Tibial nerve (tissue), 4 donors: ENCODE results near the gene CXCL17.

Experiments used
- CTCF ChIP-seq, 5 experiments: fragments of 200-600 bp in 3 of 5; fragments of 450-650 bp in 2 of 5; sonication (generic) in 3 of 5; IDR thresholded peaks; one replicate each; pipeline ENCODE4 v1.5.1; 2016 to 2019; ENCODE audit warnings: antibody characterized with exemption in 5 of 5, mild to moderate bottlenecking in 3 of 5, moderate library complexity in 2 of 5
- EP300 ChIP-seq, 2 donors: sonication (generic); formaldehyde crosslinking; IDR thresholded peaks; one replicate each; pipeline ENCODE4 v1.6.1; 2017; ENCODE audit warnings: antibody characterized with exemption in 2 of 2, mild to moderate bottlenecking in 1 of 2
- POLR2A ChIP-seq, 2 donors: fragments of 450-650 bp; IDR thresholded peaks; one replicate each; pipeline ENCODE4 v1.6.1; 2017; ENCODE audit warnings: antibody characterized with exemption in 2 of 2, mild to moderate bottlenecking in 2 of 2, moderate library complexity in 2 of 2

DNA sequence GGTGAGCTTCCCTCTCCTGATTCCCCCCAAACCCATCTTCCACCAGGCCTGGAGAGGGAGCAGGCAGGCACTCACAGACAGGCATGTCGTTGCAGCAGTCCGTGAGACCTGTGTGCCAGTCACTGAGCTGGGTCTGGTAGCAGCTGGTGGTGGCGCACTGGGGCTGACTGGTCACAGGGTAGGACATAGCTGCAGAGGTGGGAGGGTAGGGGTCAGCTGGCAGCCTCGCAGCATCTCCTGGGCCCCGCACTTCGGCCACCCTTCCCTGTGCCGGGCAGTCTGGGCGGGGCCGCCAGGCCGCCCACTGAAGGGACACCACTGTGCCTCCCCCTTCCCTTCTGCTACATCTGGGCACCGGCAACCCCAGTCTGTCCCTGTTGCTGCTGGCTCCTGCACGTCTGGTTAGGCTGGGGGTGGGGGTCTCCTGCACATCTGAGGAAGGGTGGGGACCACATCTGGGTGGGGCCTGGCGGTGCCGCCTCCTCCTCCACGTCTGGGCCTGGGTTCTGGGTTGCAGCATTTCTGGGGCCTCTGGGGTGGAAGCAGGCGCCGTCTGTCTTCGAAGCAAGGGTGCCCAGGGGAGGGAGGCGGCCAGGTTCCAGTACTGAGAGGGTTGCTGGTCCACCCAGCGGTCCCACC, 53.8 kb downstream of the CXCL17 start:
- TF ChIP-seq CTCF (IDR thresholded peaks at IDR 0.05) (no peak), POLR2A (IDR thresholded peaks at IDR 0.05) (no peak), EP300 (IDR thresholded peaks at IDR 0.05) (no peak)
